SHP77 treated with DMSO at 0.1 percent for 48 hours (cell line): ENCODE results near the gene AAK1.

Experiments used
- DNase-seq: peaks from one replicate; lab custom pipeline; 2025; lab: John Stamatoyannopoulos, UW

The AAK1 gene

GRCh38 chr2:69538249-69538648, 105.3 kb downstream of the AAK1 start:
- no peak for DNase-seq

- DNase-seq = no peak
Measured at GRCh38 chr2:69535817-69536241, 107.7 kb downstream of the AAK1 start.

GRCh38 chr2:69531186-69531585, 112.4 kb downstream of the AAK1 start:
- DNase-seq = no peak

GRCh38 chr2:69529480-69529879, 114.1 kb downstream of the AAK1 start:
- DNase-seq = no peak

- DNase-seq = no peak
Measured at GRCh38 chr2:69525261-69525660, 118.3 kb downstream of the AAK1 start.

- DNase-seq = no peak
Measured at GRCh38 chr2:69524799-69525198, 118.7 kb downstream of the AAK1 start.

- DNase-seq = no peak
Measured at GRCh38 chr2:69521747-69522146, 121.8 kb downstream of the AAK1 start.

- no peak for DNase-seq
Measured at GRCh38 chr2:69518841-69519240, 124.7 kb downstream of the AAK1 start.

- DNase-seq = no peak
Measured at GRCh38 chr2:69517410-69517809, 126.1 kb downstream of the AAK1 start.

GRCh38 chr2:69514819-69515218, 128.7 kb downstream of the AAK1 start:
- no peak for DNase-seq

- DNase-seq = no peak
Measured at GRCh38 chr2:69514406-69514805, 129.1 kb downstream of the AAK1 start.

- DNase-seq = no peak
Measured at GRCh38 chr2:69512446-69512845, 131.1 kb downstream of the AAK1 start.

GRCh38 chr2:69510204-69510603, 133.3 kb downstream of the AAK1 start:
- no peak for DNase-seq

- DNase-seq = no peak
Measured at GRCh38 chr2:69509750-69510140, 133.8 kb downstream of the AAK1 start.

- peak; percentile 44 for DNase-seq
Measured at GRCh38 chr2:69509011-69509749, 134.4 kb downstream of the AAK1 start.

- no peak for DNase-seq
Measured at GRCh38 chr2:69505710-69506109, 137.8 kb downstream of the AAK1 start.

GRCh38 chr2:69501301-69501700, 142.2 kb downstream of the AAK1 start:
- no peak for DNase-seq

GRCh38 chr2:69499966-69500365, 143.6 kb downstream of the AAK1 start:
- DNase-seq = no peak

- DNase-seq = no peak
Measured at GRCh38 chr2:69499242-69499641, 144.3 kb downstream of the AAK1 start.

- DNase-seq = no peak
Measured at GRCh38 chr2:69495861-69496260, 147.7 kb downstream of the AAK1 start.

- no peak for DNase-seq
Measured at GRCh38 chr2:69495008-69495407, 148.5 kb downstream of the AAK1 start.

- DNase-seq = peak; percentile 33
Measured at GRCh38 chr2:69494126-69494525, 149.4 kb downstream of the AAK1 start.

GRCh38 chr2:69493268-69493667, 150.3 kb downstream of the AAK1 start:
- no peak for DNase-seq

- no peak for DNase-seq
Measured at GRCh38 chr2:69491864-69492263, 151.7 kb downstream of the AAK1 start.
